GM12891 (cell line): ENCODE measurements around the gene CLMP.

Experiments used
- POLR2A ChIP-seq: IDR thresholded peaks from 2 replicates; pipeline ENCODE4 v1.6.1; 2011; ENCODE audit warnings: low read depth, low read length, control low read depth
- POLR2AphosphoS5 ChIP-seq: IDR thresholded peaks from 2 replicates; pipeline ENCODE4 v1.6.1; 2011; ENCODE audit warnings: low read depth, low read length, control low read depth

GRCh38 chr11:123227763-123228495 is 32.9 kb upstream of the CLMP start:
- TF ChIP-seq POLR2A: no peak
- TF ChIP-seq POLR2AphosphoS5: no peak
